MCF 10A (cell line): ENCODE results near the gene BICDL2. TPM values are rescaled to one million over a fixed set of nuclear protein-coding genes. Genes with fewer than 3 reads are reported as not detected.

Experiments
- BruUV-seq: library from RNA; stranded (reverse); fragments of 400-500 nt; replicated peaks from 2 replicates; lab custom pipeline; 2021; lab: Mats Ljungman, UMichigan
- CTCF ChIA-PET: fragments of 300-600 bp; sonication (Branson Sonifier 250); formaldehyde crosslinking; extraction: SDS; loops from one replicate; lab custom pipeline; 2021; ENCODE audit warnings: antibody characterized with exemption, inconsistent platforms; lab: Yijun Ruan, JAX
- POLR2A ChIA-PET: fragments of 300-600, 350-650 bp; sonication (Branson Sonifier 250); formaldehyde crosslinking; extraction: SDS; loops from one replicate; lab custom pipeline; 2020; ENCODE audit warnings: antibody characterized with exemption, inconsistent platforms; lab: Yijun Ruan, JAX
- DNase-seq: peaks from one replicate; pipeline ENCODE4 v3.0.0-alpha.2; 2018; ENCODE audit not compliant: unreplicated experiment
- H3K27ac Mint-ChIP-seq: one replicate; pipeline ENCODE4 v1.8.0; 2022; ENCODE audit warnings: mild to moderate bottlenecking, low read depth, mixed read lengths; ENCODE audit not compliant: unreplicated experiment
- H3K27me3 Mint-ChIP-seq: one replicate; pipeline ENCODE4 v1.8.0; 2022; ENCODE audit warnings: mixed read lengths; ENCODE audit not compliant: insufficient read depth, unreplicated experiment
- H3K36me3 Mint-ChIP-seq: one replicate; pipeline ENCODE4 v1.8.0; 2022; ENCODE audit warnings: mild to moderate bottlenecking, moderate library complexity, mixed read lengths; ENCODE audit not compliant: insufficient read depth, unreplicated experiment
- H3K4me1 Mint-ChIP-seq: one replicate; pipeline ENCODE4 v1.8.0; 2022; ENCODE audit warnings: mixed read lengths; ENCODE audit not compliant: insufficient read depth, unreplicated experiment
- H3K4me3 Mint-ChIP-seq: one replicate; pipeline ENCODE4 v1.8.0; 2022; ENCODE audit warnings: mild to moderate bottlenecking, moderate library complexity, mixed read lengths; ENCODE audit not compliant: unreplicated experiment
- H3K9me3 Mint-ChIP-seq: one replicate; pipeline ENCODE4 v1.8.0; 2022; ENCODE audit warnings: mixed read lengths; ENCODE audit not compliant: unreplicated experiment
- CTCF ChIP-seq: fragments of 200-600 bp; IDR thresholded peaks from one replicate; pipeline ENCODE4 v1.8.0; 2022; ENCODE audit warnings: antibody characterized with exemption, mild to moderate bottlenecking; ENCODE audit not compliant: unreplicated experiment
- intact Hi-C: fragments of 100-400 bp; cut with micrococcal nuclease; formaldehyde crosslinking; loops from 2 replicates; pipeline ENCODE4 v1.14.1; 2022
- total RNA-seq: library from RNA; stranded (reverse); gene quantifications from 2 replicates; pipeline ENCODE4 v1.2.3, GENCODE V29; 2022

The BICDL2 gene
- total RNA-seq, 1 experiment from 2014 or later: 0.23 TPM

DNA sequence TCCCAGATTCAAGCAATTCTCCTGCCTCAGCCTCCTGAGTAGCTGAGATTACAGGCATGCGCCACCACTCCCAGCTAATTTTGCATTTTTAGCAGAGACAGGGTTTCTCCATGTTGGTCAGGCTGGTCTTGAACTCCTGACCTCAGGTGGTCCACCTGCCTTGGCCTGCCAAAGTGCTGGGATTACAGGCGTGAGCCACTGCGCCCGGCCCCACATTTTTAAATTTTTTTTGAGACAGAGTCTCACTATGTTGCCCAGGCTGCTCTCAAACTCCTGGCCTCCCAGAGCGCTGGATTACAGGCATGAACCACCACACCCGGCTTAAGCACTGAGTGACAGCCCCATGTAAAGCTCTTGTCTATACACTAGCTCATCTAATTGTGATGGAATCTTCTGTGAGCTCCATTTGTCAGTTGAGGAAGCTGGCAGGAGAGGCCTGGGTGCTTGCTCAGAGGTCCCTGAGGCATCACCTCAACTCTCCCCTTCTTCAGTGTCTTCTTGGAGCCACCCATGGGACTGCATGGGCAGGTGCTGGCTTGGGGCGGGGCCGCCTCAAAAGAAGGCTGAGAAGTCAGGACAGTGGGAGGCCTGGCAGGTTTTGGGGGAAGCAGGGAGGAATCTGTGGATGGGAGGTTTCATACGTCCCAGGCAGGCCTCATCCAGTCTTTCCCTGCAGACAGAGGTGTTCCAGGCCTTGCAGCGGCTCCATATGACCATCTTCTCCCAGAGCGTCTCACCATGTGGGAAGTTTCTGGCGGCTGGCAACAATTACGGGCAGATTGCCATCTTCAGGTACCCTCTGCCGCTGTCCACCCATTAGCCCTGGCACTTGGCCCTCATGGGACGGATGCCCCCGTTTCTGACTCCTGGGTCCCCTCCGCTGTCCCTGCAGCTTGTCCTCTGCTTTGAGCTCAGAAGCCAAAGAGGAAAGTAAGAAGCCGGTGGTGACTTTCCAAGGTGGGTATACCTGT is 11.4 kb downstream of the BICDL2 start:
- Mint-ChIP-seq H3K9me3 (no peaks in the 10 kb centered on the region), H3K27ac (no peak overlapping the region), H3K4me3 (peak overlapping the region; percentile 47), H3K27me3 (no peaks in the 10 kb centered on the region), H3K4me1 (peaks cover 23% of the 10 kb centered on the region), H3K36me3 (peaks cover 50% of the 10 kb centered on the region)
- ChIA-PET POLR2A (interaction anchor here (0.9 to 1.7 kb wide), 2 partner anchors 21 to 97 kb away, joined by 4 to 5 read pairs; no protein-coding TSS in a partner anchor), CTCF (interaction anchor here (0.7 to 8.3 kb wide), 2 partner anchors 21 to 109 kb away, joined by 7 to 121 read pairs; no protein-coding TSS in a partner anchor)
- TF ChIP-seq CTCF: no peak
- no peak for DNase-seq
- intact Hi-C loops: no loop called here
- no TSS peak for BruUV-seq

GRCh38 chr16:3023669-3024478 is 12.9 kb downstream of the BICDL2 start, which contains the start of the genes HCFC1R1 and THOC6:
Gene HCFC1R1, minus strand, starts transcription at chr16:3023942. Its CDS starts 1 bp downstream, at chr16:3023941.
Gene THOC6, plus strand, starts transcription at chr16:3024035. Its CDS starts 292 bp downstream, at chr16:3024327.
- no peak for TF ChIP-seq CTCF
- peak; percentile 98 for DNase-seq
- Mint-ChIP-seq H3K4me3 (peak within 1 kb of the TSS; percentile 82), H3K36me3 (peaks cover 50% of the 10 kb centered on the region), H3K4me1 (peaks cover 23% of the 10 kb centered on the region), H3K9me3 (no peaks in the 10 kb centered on the region), H3K27me3 (no peaks in the 10 kb centered on the region), H3K27ac (peak within 1 kb of the TSS; percentile 94)
- intact Hi-C loops: no loop called here
- POLR2A ChIA-PET: interaction anchor here (0.9 to 5.0 kb wide), 10 partner anchors 11 to 134 kb away, joined by 3 to 30 read pairs (median 5); partner anchors contain the start of genes FLYWCH1 and ZNF213
- CTCF ChIA-PET: interaction anchor here (0.6 to 3.9 kb wide), 4 partner anchors 8 to 142 kb away, joined by 4 to 18 read pairs (median 4); no protein-coding TSS in a partner anchor
- no TSS peak for BruUV-seq

GRCh38 chr16:3023415-3023668 is 13.4 kb downstream of the BICDL2 start:
- POLR2A ChIA-PET: interaction anchor here (0.9 to 5.0 kb wide), 9 partner anchors 12 to 135 kb away, joined by 3 to 30 read pairs (median 5); partner anchors contain the start of genes FLYWCH1 and ZNF213
- H3K4me1 Mint-ChIP-seq: peaks cover 23% of the 10 kb centered on the region
- H3K9me3 Mint-ChIP-seq: no peaks in the 10 kb centered on the region
- peak overlapping the region; percentile 82 for H3K4me3 Mint-ChIP-seq
- no TSS peak for BruUV-seq
- DNase-seq: peak; percentile 73
- CTCF ChIA-PET: interaction anchor here (1.1 to 3.9 kb wide), 3 partner anchors 8 to 107 kb away, joined by 4 to 18 read pairs (median 5); no protein-coding TSS in a partner anchor
- H3K36me3 Mint-ChIP-seq: peaks cover 48% of the 10 kb centered on the region
- H3K27me3 Mint-ChIP-seq: no peaks in the 10 kb centered on the region
- intact Hi-C loops: no loop called here
- H3K27ac Mint-ChIP-seq: peak overlapping the region; percentile 94
- TF ChIP-seq CTCF: no peak
